TTC549 (cell line): ENCODE results near the gene NOC4L.

Experiments
- FAIRE-seq: peaks from 2 replicates; lab custom pipeline; 2012; peaks lifted over from hg19 to GRCh38; lab: Jason Lieb, UNC

Gene NOC4L

DNA sequence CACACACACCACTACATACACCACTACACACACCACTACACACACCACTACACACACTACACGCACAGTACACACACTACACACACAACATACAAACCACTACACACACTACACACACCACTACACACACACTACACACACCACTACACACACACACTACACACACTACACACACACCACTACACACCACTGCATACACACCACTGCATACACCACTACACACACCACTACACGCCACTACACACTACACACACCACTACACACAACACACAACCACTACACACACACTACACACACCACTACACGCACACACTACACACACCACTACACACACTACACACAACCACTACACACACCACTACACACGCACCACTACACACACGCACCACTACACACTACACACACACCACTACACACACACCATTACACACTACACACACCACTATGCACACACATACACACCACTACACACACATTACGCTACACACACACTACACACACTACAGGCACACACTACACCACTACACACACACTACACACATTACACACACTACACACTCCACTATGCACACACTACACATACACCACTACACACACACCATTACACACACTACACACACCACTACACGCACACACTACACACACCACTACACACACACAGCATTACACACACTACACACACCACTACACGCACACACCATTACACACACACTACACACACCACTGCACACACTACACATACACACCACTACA lies 12.5 kb downstream of the NOC4L start:
- no peak for FAIRE-seq

DNA sequence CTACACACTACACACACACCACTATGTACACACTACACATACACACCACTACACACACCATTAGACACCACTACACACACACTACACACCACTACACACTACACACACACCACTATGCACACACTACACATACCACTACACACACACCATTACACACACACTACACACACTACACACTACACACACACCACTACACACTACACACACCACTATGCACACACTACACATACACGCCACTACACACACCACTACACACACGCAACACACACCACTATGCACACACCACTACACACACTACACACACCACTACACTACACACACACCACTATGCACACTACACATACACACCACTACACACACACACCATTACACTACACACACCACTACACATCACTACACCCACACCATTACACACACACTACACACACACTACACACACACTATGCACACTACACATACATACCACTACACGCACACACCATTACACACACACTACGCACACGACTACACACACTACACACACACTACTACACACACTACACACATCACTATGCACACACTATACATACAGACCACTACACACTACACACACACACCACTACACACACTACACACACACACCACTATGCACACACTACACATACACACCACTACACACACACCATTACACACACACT lies 13.6 kb downstream of the NOC4L start:
- no peak for FAIRE-seq

DNA sequence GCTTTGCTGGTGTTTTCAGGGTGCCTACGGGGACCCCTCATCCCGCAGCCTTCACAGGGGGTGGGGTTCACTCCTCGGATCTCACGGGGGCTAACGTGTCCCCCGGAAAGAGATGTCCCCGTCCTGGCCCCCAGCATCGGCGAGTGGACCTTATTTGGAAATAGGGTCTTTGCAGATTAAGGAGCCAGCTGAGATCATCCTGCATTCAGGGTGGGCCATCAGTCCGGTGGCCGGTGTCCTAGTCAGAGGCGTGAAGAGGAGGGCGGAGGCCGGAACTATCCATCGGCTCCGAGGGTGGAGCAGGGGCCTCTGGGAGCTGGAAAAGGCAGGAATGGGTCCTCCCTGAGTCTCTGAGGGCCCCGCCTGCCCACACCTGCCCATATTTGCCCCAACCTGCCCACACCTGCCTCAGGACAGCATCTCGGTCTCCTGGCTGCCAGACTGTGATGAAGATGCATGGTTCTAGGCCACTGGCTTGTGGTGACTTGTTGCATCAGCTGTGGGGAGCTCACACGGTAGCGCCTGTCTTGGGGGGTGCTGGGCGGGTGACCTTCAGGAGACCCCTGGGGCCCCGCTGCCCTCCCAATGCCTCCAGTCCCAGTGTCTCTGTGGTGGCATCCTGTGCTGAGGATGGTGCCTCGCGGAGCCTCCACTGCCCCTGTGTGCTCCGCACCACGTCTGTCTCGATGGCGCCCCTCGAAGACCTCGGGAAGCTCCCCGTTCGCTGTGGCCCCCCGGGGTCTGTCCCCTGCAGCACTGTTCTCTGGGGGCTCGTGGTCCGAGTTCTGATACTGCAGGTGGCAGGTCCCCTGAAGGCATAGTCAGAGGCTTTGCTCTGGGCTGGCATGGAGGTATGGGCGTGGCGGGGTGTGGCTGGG lies 14.7 kb downstream of the NOC4L start:
- no peak for FAIRE-seq

DNA sequence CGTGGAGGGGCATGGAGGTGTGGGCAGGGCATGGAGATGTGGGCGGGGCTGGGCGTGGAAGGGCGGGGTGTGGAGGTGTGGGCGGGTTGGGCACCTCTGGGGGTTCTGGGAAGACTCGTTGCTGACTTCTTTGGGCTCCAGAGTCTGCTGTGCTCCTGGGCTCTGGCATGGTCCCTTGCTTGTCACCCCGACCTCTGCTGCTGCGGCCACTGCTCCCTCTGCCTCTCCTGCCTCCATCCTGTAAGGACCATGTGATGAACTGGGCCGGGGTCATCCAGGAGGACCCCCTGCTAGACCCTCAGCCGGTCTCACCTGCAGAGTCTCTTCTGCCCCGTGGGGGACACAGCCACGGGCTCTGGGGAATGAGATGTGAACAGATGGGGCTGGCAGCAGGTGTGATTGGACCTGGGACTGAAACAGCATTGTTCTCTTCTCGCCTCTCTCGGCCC lies 15.3 kb downstream of the NOC4L start:
- no peak for FAIRE-seq

DNA sequence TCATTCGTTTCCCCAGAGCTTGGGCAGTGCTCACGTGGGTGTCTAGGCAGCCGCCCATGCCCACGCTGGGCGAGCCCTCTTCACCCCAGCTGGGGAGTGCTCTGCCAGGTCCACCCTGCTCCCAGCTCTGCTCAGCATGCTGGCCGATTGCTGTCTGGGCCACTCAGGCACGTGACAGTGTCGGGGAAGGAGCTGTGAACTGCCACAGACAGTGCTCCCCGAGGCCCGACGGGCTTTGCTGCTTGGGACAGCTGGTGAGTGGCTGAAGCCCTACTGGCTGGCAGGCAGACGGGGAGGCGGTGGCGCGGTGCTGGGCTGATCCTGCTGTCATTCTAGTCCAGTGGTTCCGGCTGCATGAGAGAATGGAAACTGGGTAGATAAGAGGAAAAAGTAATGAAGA lies 15.8 kb downstream of the NOC4L start:
- FAIRE-seq, result no peak

DNA sequence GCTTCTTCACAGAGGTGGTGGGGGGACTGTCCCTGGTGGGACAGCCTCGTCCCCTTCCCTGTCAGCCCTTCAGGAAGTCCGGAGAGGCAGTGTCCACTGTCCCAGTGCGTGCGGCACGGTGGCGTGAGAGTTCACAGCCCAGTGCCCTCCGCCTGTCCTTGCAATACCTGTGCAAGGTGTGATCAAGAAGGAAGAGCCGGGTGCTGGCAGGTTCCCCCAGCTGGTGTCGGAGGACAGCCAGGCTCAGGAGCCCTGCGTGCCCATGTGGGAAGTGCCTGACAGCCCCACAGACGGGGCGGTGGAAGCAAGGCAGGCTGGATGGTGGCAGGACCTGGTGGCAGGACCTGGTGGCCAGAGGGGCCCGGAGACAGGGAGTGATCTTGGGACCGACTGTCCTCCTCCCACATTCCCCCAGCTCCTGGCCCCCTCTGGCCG lies 16.4 kb downstream of the NOC4L start:
- FAIRE-seq, result no peak

DNA sequence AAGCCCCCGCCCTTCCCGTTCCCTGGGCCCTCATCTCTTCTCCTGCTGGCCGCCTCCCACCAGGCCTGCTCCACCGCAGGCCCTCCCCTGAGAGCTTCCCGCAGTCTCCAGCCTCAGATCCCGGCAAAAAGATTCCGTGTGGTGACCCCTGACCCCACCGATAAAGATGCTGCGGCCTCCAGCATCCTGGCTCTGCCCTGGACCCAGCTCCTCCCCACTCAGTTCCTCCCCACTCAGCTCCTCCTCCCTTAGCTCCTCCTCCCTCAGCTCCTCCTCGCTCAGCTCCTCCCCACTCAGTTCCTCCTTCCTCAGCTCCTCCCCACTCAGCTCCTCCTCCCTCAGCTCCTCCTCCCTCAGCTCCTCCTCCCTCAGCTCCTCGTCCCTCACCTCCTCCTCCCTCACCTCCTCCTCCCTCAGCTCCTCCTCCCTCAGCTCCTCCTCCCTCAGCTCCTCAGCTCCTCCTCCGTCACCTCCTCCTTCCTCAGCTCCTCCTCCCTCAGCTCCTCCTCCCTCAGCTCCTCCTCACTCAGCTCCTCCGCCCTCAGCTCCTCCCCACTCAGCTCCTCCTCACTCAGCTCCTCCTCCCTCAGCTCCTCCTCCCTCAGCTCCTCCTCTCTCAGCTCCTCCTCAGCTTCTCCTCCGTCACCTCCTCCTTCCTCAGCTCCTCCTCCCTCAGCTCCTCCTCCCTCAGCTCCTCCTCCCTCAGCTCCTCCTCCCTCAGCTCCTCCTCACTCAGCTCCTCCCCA lies 17.0 kb downstream of the NOC4L start:
- FAIRE-seq, result no peak

DNA sequence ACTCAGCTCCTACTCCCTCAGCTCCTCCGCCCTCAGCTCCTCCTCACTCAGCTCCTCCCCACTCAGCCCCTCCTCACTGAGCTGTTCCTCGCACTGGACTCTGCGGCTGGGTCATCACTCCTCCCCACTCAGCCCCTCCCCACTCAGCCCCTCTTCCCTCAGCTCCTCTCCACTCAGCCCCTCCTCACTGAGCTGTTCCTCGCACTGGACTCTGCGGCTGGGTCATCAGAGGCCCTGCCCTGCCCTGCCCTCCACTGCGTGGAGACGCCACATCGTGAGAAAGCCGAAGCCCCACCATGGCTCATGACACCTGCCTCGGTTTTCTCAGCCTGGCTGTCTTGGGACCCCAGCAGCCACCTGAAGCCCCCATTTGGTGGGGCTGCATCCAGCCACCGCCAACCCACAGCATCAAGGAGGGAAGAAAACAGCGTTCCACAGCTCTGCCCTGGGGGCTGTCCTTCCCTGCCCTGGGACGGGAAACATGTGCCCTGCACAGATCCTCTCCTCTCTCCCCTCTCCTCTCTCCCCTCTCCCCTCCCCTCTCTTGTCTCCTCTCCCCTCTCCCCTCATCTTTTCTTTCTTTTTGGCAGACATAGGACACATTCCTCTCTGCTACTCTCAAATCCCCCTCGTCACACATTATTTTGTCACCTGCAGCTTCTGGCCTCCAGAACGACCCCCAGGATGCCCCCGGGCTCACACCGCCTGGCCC lies 17.7 kb downstream of the NOC4L start:
- no peak for FAIRE-seq

DNA sequence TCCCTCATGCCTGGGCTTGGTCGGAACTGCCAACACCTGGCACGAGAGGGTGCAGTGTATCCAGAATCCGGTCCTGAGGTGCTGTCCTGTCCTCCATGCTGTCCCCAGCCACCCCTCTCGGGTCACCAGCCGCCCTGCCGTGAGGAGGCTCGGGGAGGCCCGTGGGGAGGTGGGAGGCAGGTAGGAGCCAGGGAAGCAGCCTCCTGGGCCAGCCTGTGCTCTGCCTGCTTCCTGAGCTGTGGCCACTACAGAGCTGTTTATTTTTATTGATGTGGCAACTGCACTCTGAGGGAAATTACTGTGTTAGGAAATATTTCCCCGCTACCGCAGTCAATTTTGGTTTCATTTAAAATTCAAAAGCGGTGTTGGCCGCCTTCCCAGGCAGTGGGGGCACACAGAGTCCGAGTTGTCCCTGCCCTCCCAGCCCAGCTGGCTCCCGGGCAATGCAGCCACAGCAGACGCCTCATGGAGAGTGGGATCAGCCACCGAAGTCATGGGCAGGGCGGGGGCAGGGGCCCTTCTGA lies 18.3 kb downstream of the NOC4L start:
- no peak for FAIRE-seq

DNA sequence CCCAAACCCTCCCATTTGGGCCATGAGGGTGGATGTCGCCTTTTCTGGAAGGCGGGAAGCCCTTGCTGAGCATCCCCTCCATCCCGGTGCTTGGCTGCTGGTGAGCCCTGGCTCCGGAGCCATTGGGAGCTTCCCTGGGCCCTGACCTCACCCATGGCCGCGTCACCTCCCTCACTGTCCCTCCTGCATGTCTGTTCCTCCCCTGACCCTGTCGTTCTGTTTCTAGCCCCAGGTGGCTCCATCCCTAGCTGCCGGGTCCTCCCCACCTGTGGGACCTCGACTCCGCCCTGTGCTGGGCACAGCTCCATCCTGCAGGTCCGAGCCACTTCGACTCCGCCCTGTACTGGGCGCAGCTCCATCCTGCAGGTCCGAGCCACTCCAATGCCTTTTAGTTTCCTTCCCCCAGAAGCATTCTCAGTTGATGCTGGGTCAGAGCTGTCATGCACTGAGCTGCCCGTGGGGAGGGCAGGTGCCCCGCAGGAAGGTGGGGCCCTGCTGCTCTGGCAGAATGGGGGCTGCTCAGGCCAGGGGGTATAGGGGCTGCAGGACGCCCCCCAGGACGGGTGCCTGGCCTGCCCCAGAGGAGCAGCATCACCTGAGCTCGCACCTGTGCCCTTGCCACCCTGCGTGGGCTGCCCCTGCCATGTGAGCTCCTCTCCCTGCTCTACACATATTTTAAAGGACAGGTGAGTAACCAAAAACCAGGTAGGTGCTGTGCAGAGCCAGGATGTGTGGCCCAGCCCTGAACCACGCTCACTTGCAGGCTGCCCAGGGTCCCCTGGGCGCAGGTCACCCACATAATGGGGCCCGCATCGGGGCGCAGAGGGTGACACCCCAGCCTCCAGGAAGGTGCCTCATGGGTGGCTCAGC lies 19.0 kb downstream of the NOC4L start:
- FAIRE-seq, result no peak

DNA sequence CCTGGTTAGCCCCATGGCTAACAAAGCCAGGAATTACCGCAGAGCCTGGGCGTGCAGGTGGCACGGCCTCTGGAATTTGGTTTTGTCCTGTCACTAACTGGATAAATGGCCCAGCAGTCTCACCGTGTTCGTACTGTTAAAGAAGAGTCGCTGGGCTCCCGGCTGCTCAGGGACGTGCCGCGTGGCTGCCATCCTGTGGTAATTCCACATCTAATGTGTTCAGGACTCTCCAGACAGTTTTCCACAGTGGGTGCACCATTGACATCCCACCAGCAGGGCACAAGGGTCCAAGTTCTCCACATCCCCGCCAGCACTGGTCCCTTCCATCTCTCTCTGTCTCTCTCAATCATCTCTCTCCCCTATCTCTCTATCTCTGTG lies 19.6 kb downstream of the NOC4L start:
- no peak for FAIRE-seq

DNA sequence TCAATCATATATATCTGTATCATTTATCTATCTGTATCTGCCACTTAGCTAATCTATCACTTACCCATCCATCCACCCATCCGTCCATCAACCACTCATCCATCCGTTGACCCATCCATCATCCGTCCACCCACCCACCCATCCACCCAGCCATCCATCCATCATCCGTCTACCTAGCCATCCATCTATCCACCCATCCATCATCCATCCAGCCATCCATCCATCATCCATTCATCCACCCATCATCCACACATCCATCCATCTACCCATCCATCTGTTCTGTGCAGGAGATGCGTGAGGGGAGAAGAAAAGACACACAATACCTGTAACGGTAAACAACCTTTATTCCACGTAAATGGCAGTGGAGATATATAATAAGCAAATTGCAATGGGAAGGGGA lies 20.2 kb downstream of the NOC4L start:
- FAIRE-seq, result no peak

DNA sequence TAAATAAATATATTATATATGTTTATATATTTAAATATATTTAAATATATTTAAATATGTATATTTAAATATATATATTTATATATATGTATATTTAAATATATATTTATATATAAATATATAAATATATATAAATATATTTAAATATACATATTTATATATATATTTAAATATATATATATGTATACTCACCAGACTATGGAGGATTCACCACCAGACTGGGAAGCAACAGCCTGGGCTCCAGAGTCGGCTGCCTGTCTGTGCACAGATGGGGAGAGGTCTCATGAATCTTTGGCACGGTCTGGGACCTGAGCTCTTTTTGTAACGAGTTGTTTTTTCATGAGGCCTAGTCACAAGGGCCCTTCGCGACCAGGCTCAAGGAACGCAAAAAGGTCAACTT lies 21.3 kb downstream of the NOC4L start:
- no peak for FAIRE-seq

DNA sequence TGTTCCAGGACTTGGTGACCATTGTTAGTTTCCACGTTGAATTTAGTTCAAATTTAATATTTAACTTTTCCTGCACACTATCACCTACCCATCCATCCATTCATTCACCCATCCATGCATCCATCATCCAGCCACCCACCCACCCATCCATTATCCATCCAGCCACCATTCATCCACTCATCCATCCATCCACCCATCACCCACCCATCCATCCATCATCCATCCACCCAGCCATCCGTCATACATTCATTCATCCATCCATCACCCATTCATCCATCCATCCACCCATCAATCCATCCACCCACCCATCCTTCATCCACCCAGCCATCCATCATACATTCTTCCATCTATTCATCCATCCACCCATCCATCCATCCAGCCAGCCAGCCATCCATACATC lies 21.8 kb downstream of the NOC4L start:
- FAIRE-seq, result no peak

DNA sequence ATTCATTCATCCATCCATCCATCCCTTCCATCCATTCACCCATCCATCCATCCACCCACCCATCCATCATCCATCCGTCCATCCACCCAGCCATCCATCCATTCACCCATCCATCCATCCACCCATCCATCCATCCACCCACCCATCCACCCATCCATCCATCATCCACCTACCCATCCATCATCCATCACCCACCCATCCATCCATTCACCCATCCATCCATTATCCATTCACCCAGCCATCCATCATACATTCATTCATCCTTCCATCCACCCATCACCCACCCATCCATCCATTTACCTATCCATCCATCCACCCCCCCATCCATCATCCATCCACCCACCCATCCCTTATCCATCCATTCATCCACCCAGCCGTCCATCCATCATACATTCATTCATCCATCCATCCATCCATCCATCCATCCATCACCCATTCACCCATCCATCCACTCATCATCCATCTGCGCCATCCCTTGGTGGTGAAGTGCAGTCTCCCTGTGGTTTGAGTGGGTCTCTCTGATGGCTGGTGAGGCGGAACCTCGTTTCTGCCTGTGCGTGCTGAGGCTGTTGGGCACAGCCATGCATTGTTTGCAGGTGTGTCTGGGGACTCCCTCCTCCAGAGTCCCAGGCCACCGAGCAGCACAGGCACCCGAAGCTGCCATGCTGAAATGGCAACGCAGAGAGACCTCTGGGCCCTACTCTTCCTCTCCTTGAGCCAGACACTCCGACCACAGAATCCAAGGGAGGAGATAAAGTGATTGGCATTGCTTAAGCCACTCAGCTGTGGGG lies 22.7 kb downstream of the NOC4L start:
- no peak for FAIRE-seq

DNA sequence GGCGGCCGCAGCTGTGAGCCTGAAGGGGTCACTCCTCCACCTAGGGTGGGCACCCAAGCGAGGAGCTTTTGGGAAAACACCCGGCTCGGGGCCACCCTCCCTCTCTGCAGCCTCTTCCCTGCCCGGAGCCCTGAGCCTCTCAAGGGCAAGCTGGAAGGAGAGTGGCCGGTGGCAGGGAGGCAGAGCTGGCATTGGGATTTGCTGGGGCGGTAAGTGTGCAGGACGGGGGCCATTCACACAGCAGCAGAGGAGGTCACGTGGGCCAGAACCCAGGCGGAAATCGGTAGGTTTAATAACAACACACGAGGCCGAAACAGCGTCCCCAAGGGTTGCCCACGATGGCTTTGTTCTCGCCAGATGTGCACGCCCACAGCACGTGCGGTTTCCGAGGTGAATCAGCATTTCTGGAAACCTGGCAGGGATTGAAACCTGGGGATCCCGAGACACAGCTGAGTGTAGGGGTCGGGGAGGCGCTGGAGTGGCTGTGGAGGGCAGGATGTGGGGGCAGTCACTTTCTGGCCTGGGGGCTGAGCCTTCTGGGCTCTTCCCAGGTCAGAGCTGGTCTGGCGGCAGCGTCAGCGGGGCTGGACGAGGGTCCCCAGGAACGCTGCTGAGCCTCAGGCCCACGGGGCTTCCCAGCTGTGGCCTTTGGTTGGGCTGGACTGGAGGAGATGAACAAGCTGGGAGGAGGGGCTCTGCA lies 23.5 kb downstream of the NOC4L start:
- FAIRE-seq, result no peak

DNA sequence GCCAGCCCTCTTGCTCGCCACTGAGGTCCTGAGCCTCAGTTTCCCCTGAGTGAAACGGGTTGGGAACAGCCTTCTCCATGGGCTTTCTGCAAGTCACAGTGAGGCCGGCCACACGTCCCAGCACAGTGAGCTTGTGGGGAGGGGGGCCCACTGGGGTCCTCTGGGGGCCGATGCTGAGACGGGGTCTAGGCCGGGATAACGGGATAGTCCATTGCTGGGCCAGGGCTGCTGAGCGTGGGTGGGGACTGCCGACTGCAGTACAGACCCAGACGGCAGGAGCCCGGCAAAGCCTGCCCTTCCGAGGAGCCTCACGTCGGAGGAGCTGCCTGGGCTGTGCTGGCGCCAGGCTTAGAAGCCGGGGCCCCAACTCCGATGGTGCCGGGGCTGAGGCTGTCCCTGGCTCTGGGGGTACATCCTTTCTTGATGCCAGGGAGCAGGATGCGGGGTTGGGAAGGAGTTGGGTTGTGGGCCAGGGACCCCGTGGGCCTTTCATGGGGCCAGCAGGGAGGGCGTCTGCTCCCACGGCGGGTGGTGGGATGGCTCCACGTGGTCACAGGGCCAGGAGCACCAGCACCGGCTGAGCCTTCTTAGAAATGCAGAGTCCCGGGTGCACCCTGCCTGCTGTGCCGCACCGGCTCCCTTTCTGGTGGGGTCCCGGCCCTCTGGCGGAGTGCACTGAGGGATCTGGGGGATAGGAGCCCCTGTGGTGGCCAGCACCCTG lies 24.2 kb downstream of the NOC4L start:
- no peak for FAIRE-seq

DNA sequence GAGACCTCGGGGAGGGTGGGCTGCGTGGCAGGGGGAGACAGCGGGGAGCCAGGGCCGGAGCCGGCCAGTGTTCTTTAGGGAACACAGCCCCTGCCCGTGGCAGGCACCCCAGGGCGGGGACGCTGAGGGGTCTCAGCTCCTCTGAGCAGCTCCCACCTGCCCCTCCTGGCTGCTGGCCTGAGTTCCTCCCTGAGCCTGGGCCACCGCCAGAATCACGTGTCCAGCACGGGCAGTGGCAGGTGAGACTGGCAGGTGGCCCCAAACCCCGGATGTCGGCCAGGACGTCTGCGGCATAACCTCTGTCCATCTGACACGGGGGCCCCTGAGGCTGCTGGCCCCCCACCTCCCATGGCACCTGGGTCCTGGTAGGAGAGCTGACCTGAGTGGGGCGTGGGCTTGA lies 25.1 kb downstream of the NOC4L start:
- FAIRE-seq, result no peak
